Panc1 (cell line): Measurements from ENCODE around the gene B3GAT3.

ENCODE experiments used
- CTCF ChIP-seq: fragments of 450-650 bp; IDR thresholded peaks from 2 replicates; pipeline ENCODE4 v1.5.1; 2017; ENCODE audit warnings: mild to moderate bottlenecking
- POLR2AphosphoS5 ChIP-seq: IDR thresholded peaks from 2 replicates; pipeline ENCODE4 v1.6.1; 2012; ENCODE audit warnings: mild to moderate bottlenecking, low read depth, low read length, moderate library complexity
- REST ChIP-seq, 2 experiments: IDR thresholded peaks; 2 replicates each; pipeline ENCODE4 v1.6.1; 2011 to 2012; ENCODE audit warnings: low read depth in 2 of 2, control low read depth in 1 of 2, low read length in 1 of 2, mild to moderate bottlenecking in 1 of 2, moderate library complexity in 1 of 2; ENCODE audit not compliant: insufficient read depth in 1 of 2
- TCF7L2 ChIP-seq: IDR thresholded peaks from 2 replicates; pipeline ENCODE4 v1.6.1; 2011; ENCODE audit warnings: mild to moderate bottlenecking, low read depth, low read length, inconsistent platforms

- TF ChIP-seq CTCF (no peak), TCF7L2 (no peak), REST (IDR thresholded peaks at IDR 0.05; ENCODE audit: insufficient read depth in 1 of 2, low read depth in 2 of 2, low read length in 1 of 2) (no peak), POLR2AphosphoS5 (no peak)
Measured at GRCh38 chr11:62574363-62575071, 47.3 kb downstream of the B3GAT3 start.
